H1 (cell line): ENCODE results near the gene FGD4. TPM values are rescaled to one million over a fixed set of nuclear protein-coding genes. Genes with fewer than 3 reads are reported as not detected.

ENCODE experiments used
- CTCF ChIA-PET: fragments of 300-600 bp; sonication (Branson Sonifier 250); formaldehyde crosslinking; loops from one replicate; lab custom pipeline; 2021; ENCODE audit not compliant: partially characterized antibody; lab: Charles Lee
- POLR2A ChIA-PET: fragments of 300-600 bp; sonication (Branson Sonifier 250); formaldehyde crosslinking; loops from one replicate; lab custom pipeline; 2021; ENCODE audit warnings: inconsistent platforms; ENCODE audit not compliant: partially characterized antibody; lab: Charles Lee
- DNase-seq, 2 experiments: peaks; one replicate each; pipeline versions ENCODE4 v3.0.0 to v3.0.0-alpha.2; 2010 to 2022; ENCODE audit warnings: low spot score in 2 of 2, low read depth in 1 of 2, mixed read lengths in 1 of 2
- FAIRE-seq: peaks from 2 replicates; lab custom pipeline; 2011; peaks lifted over from hg19 to GRCh38; lab: Jason Lieb, UNC
- H2AFZ ChIP-seq: 2 replicates; pipeline ENCODE4 v1.8.1; 2012; ENCODE audit warnings: low read length, inconsistent platforms
- H2AK5ac ChIP-seq: 2 replicates; pipeline ENCODE4 v1.6.1; 2013; ENCODE audit warnings: low read depth, low read length
- H2BK120ac ChIP-seq: replicated peaks from 2 replicates; pipeline ENCODE3; 2013; ENCODE audit warnings: low read depth, low read length, inconsistent platforms
- H2BK12ac ChIP-seq: 2 replicates; pipeline ENCODE4 v1.6.1; 2013; ENCODE audit warnings: low read depth, low read length
- H2BK15ac ChIP-seq: 2 replicates; pipeline ENCODE4 v1.6.1; 2013; ENCODE audit warnings: low read length
- H2BK20ac ChIP-seq: 2 replicates; pipeline ENCODE4 v1.6.1; 2013; ENCODE audit warnings: low read length
- H2BK5ac ChIP-seq: 2 replicates; pipeline ENCODE4 v1.6.1; 2013; ENCODE audit warnings: low read depth, low read length
- H3K14ac ChIP-seq: 2 replicates; pipeline ENCODE4 v1.6.1; 2013; ENCODE audit warnings: inconsistent platforms; ENCODE audit not compliant: insufficient read length
- H3K18ac ChIP-seq: 2 replicates; pipeline ENCODE4 v1.6.1; 2013; ENCODE audit warnings: low read length; ENCODE audit errors: extremely low read depth
- H3K23ac ChIP-seq: 2 replicates; pipeline ENCODE4 v1.6.1; 2013; ENCODE audit warnings: inconsistent platforms; ENCODE audit not compliant: insufficient read length
- H3K23me2 ChIP-seq: 2 replicates; pipeline ENCODE4 v1.6.1; 2013; ENCODE audit warnings: low read depth, low read length
- H3K27ac ChIP-seq: 2 replicates; pipeline ENCODE4 v1.6.1; 2011; ENCODE audit warnings: low read depth, low read length, inconsistent platforms
- H3K27me3 ChIP-seq, 4 experiments: replicated peaks in 1 of 4; 1 replicate in 1 of 4; 2 replicates in 3 of 4; pipeline versions ENCODE4 v1.6.1 to v1.8.1; 2011 to 2013; ENCODE audit warnings: low read length in 3 of 4, mild to moderate bottlenecking in 3 of 4, inconsistent platforms in 2 of 4, mixed read lengths in 2 of 4, moderate library complexity in 1 of 4; ENCODE audit not compliant: control insufficient read depth in 3 of 4, insufficient read depth in 3 of 4; ENCODE audit errors: extremely low read depth in 1 of 4
- H3K36me3 ChIP-seq, 4 experiments: 2 replicates each; pipeline versions ENCODE4 v1.6.1 to v1.8.1; 2011 to 2013; ENCODE audit warnings: mild to moderate bottlenecking in 4 of 4, low read length in 3 of 4, moderate library complexity in 2 of 4, control low read depth in 1 of 4, inconsistent platforms in 1 of 4; ENCODE audit not compliant: insufficient read depth in 4 of 4, control insufficient read depth in 2 of 4
- H3K4ac ChIP-seq: replicated peaks from 2 replicates; pipeline ENCODE3; 2013; ENCODE audit warnings: low read length, low read depth, mixed read lengths, inconsistent platforms; ENCODE audit not compliant: insufficient read length
- H3K4me1 ChIP-seq, 4 experiments: replicated peaks in 1 of 4; 1 replicate in 1 of 4; 2 replicates in 3 of 4; pipeline versions ENCODE4 v1.6.1 to v1.8.1; 2011 to 2013; ENCODE audit warnings: low read length in 3 of 4, inconsistent platforms in 2 of 4, mixed read lengths in 1 of 4; ENCODE audit not compliant: insufficient read depth in 4 of 4, control insufficient read depth in 3 of 4
- H3K4me2 ChIP-seq, 2 experiments: 2 replicates each; pipeline versions ENCODE4 v1.6.1 to v1.8.1; 2011 to 2013; ENCODE audit warnings: low read depth in 2 of 2, low read length in 2 of 2, control low read depth in 1 of 2, inconsistent platforms in 1 of 2, mild to moderate bottlenecking in 1 of 2; ENCODE audit not compliant: insufficient read depth in 1 of 2
- H3K4me3 ChIP-seq, 4 experiments: fragments of 200-600, 300-600 bp in 1 of 4; sonication (generic), shearing (Covaris generic), sonication (Bioruptor Twin) in 1 of 4; 2 replicates each; pipeline versions ENCODE4 v1.5.1 to v1.8.1; 2011 to 2016; ENCODE audit warnings: low read length in 4 of 4, low read depth in 3 of 4, control low read depth in 2 of 4, inconsistent platforms in 2 of 4, mild to moderate bottlenecking in 2 of 4, mixed read lengths in 1 of 4, moderate library complexity in 1 of 4; ENCODE audit not compliant: insufficient read depth in 2 of 4; ENCODE audit errors: extremely low read depth in 1 of 4
- H3K56ac ChIP-seq: replicated peaks from 2 replicates; pipeline ENCODE3; 2013; ENCODE audit warnings: low read depth, mild to moderate bottlenecking, mixed read lengths, low read length, inconsistent platforms; ENCODE audit not compliant: insufficient read length
- H3K79me1 ChIP-seq: 2 replicates; pipeline ENCODE4 v1.6.1; 2013; ENCODE audit warnings: low read depth, low read length, control low read depth
- H3K79me2 ChIP-seq, 2 experiments: 2 replicates each; pipeline versions ENCODE4 v1.6.1 to v1.8.1; 2012 to 2013; ENCODE audit warnings: low read length in 2 of 2, mild to moderate bottlenecking in 2 of 2, inconsistent platforms in 1 of 2; ENCODE audit not compliant: insufficient read depth in 2 of 2, control insufficient read depth in 1 of 2
- H3K9ac ChIP-seq, 4 experiments: replicated peaks in 1 of 4; 1 replicate in 1 of 4; 2 replicates in 3 of 4; pipeline versions ENCODE4 v1.6.1 to v1.8.1; 2011 to 2013; ENCODE audit warnings: low read depth in 3 of 4, low read length in 3 of 4, control low read depth in 2 of 4, mild to moderate bottlenecking in 2 of 4, moderate library complexity in 2 of 4, inconsistent platforms in 1 of 4; ENCODE audit errors: extremely low read depth in 1 of 4
- H3K9me3 ChIP-seq, 2 experiments: 2 replicates each; pipeline versions ENCODE4 v1.6.1 to v1.8.1; 2012 to 2013; ENCODE audit warnings: mild to moderate bottlenecking in 2 of 2, moderate library complexity in 2 of 2, control low read depth in 1 of 2, inconsistent platforms in 1 of 2, low read depth in 1 of 2, low read length in 1 of 2, mixed read lengths in 1 of 2; ENCODE audit not compliant: insufficient read depth in 2 of 2
- H4K20me1 ChIP-seq, 2 experiments: replicated peaks in 1 of 2; 2 replicates each; pipeline versions ENCODE3 to v1.8.1; 2011 to 2013; ENCODE audit warnings: inconsistent platforms in 2 of 2, low read length in 2 of 2, mild to moderate bottlenecking in 1 of 2; ENCODE audit not compliant: insufficient read depth in 2 of 2, control insufficient read depth in 1 of 2
- H4K5ac ChIP-seq: 2 replicates; pipeline ENCODE4 v1.6.1; 2013; ENCODE audit warnings: low read length, low read depth, mixed read lengths, inconsistent platforms; ENCODE audit not compliant: insufficient read length
- H4K8ac ChIP-seq: 2 replicates; pipeline ENCODE4 v1.8.0; 2013; ENCODE audit warnings: mild to moderate bottlenecking, moderate library complexity, low read length, inconsistent platforms; ENCODE audit not compliant: insufficient read depth; ENCODE audit errors: extremely low read depth
- H4K91ac ChIP-seq: replicated peaks from 2 replicates; pipeline ENCODE3; 2013; ENCODE audit warnings: low read length, mixed read lengths, inconsistent platforms; ENCODE audit not compliant: insufficient read length
- HDAC2 ChIP-seq, 2 experiments: fragments of 300-600 bp in 1 of 2; sonication (generic) in 1 of 2; IDR thresholded peaks; 2 replicates each; pipeline ENCODE4 v1.6.1; 2011 to 2012; ENCODE audit warnings: low read depth in 2 of 2, low read length in 2 of 2, mild to moderate bottlenecking in 2 of 2, moderate library complexity in 2 of 2, borderline replicate concordance in 1 of 2, inconsistent platforms in 1 of 2
- HDAC6 ChIP-seq: IDR thresholded peaks from one replicate; pipeline ENCODE4 v1.7.1; 2012; ENCODE audit warnings: low read depth, mild to moderate bottlenecking, inconsistent platforms, low read length, moderate library complexity
- polyA plus RNA-seq, 7 experiments: library from polyadenylated mRNA; depleted of rRNA in 3 of 7; stranded (reverse) in 5 of 7; unstranded in 2 of 7; fragments of >200 nt in 5 of 7; fragments of 200-250 nt in 2 of 7; gene quantifications; 1 replicate in 5 of 7; 2 replicates in 1 of 7; 4 replicates in 1 of 7; pipeline versions ENCODE4 v1.2.1 to v1.2.3, GENCODE V29; 2011 to 2013; ENCODE audit warnings: missing spikeins in 2 of 7, mixed read lengths in 2 of 7
- total RNA-seq: library from RNA; stranded (reverse); fragmentation: NEBNext Ultra II Directional; extraction: Animal tissue kit (Norgen Biotek cat#: 25700); gene quantifications from 2 replicates; pipeline ENCODE4 v1.2.1, GENCODE V29; 2021

The FGD4 gene
- total and polyA plus RNA-seq, 2 of the 8 experiments (the other 6 are each of a cell fraction or from before 2014, with no cell fraction given) = 8.5 to 48.2 TPM

GRCh38 chr12:32680787-32681186, 281.4 kb downstream of the FGD4 start:
- Histone ChIP-seq H4K8ac (no peak overlapping the region), H2AK5ac (no peak overlapping the region), H2BK15ac (no peak overlapping the region), H3K18ac (no peak overlapping the region), H3K79me2 (peaks cover 8 to 60% of the 10 kb centered on the region in 2 experiments; a peak in 3 of 4 replicates), H3K27ac (no peak overlapping the region), H3K4me3 (peak overlapping the region in 2 of 4 experiments; percentile 91 to 97; a peak in 2 of 8 replicates), H3K23ac (no peak overlapping the region), H3K9me3 (no peaks in the 10 kb centered on the region), H4K91ac (no peak overlapping the region), H2BK12ac (no peak overlapping the region), H3K9ac (no peak overlapping the region), H2BK20ac (no peak overlapping the region), H3K4me1 (peaks cover 0 to 2% (median 0%) of the 10 kb centered on the region in 4 experiments; a peak in 1 of 7 replicates), H2BK5ac (no peak overlapping the region), H3K23me2 (0 out of 2 replicates have a peak, but pooled peaks cover 2% of the 10 kb centered on the region), H3K56ac (no peak overlapping the region), H3K4me2 (peak overlapping the region; percentile 66 to 75; a peak in 3 of 4 replicates), H3K36me3 (no peaks in the 10 kb centered on the region), H3K27me3 (no peaks in the 10 kb centered on the region), H4K20me1 (peaks cover 0 to 2% of the 10 kb centered on the region in 2 experiments), H2AFZ (no peak overlapping the region), H2BK120ac (no peak overlapping the region), H4K5ac (no peak overlapping the region), H3K4ac (no peak overlapping the region), H3K14ac (no peak overlapping the region), H3K79me1 (no peaks in the 10 kb centered on the region; the same call in none of the 2 replicates)
- FAIRE-seq (no peak), DNase-seq (no peak)
- TF ChIP-seq HDAC2 (IDR thresholded peaks at IDR 0.05; ENCODE audit: borderline replicate concordance in 1 of 2, low read depth in 2 of 2, low read length in 2 of 2) (no peak), HDAC6 (no peak)
- ChIA-PET POLR2A (interaction anchor here (0.6 kb wide), 1 partner anchor 641 kb away, joined by 3 read pairs; no protein-coding TSS in a partner anchor), CTCF (interaction anchor here (1.1 to 1.2 kb wide), 2 partner anchors 9 to 323 kb away, joined by 3 to 4 read pairs; no protein-coding TSS in a partner anchor)
